GM12891 (cell line): ENCODE results near the gene SUPT4H1.

ENCODE experiments used
- DNase-seq: peaks from one replicate; pipeline ENCODE4 v3.0.0; 2011; ENCODE audit warnings: low spot score; ENCODE audit not compliant: insufficient read length
- FAIRE-seq: peaks from 2 replicates; lab custom pipeline; 2011; peaks lifted over from hg19 to GRCh38; lab: Jason Lieb, UNC
- PAX5 ChIP-seq: IDR thresholded peaks from 2 replicates; pipeline ENCODE4 v1.6.1; 2011; ENCODE audit warnings: low read length, moderate library complexity, mild to moderate bottlenecking; ENCODE audit not compliant: insufficient read depth, severe bottlenecking
- POLR2A ChIP-seq: IDR thresholded peaks from 2 replicates; pipeline ENCODE4 v1.6.1; 2011; ENCODE audit warnings: low read depth, low read length, control low read depth
- POLR2AphosphoS5 ChIP-seq: IDR thresholded peaks from 2 replicates; pipeline ENCODE4 v1.6.1; 2011; ENCODE audit warnings: low read depth, low read length, control low read depth
- POU2F2 ChIP-seq: IDR thresholded peaks from 2 replicates; pipeline ENCODE4 v1.6.1; 2011; ENCODE audit warnings: low read depth, mild to moderate bottlenecking, control low read depth, low read length, moderate library complexity
- SPI1 ChIP-seq: IDR thresholded peaks from 2 replicates; pipeline ENCODE4 v1.6.1; 2011; ENCODE audit warnings: low read depth, low read length, control low read depth
- TAF1 ChIP-seq: IDR thresholded peaks from 2 replicates; pipeline ENCODE4 v1.6.1; 2011; ENCODE audit warnings: low read depth, low read length, control low read depth

Gene SUPT4H1

DNA sequence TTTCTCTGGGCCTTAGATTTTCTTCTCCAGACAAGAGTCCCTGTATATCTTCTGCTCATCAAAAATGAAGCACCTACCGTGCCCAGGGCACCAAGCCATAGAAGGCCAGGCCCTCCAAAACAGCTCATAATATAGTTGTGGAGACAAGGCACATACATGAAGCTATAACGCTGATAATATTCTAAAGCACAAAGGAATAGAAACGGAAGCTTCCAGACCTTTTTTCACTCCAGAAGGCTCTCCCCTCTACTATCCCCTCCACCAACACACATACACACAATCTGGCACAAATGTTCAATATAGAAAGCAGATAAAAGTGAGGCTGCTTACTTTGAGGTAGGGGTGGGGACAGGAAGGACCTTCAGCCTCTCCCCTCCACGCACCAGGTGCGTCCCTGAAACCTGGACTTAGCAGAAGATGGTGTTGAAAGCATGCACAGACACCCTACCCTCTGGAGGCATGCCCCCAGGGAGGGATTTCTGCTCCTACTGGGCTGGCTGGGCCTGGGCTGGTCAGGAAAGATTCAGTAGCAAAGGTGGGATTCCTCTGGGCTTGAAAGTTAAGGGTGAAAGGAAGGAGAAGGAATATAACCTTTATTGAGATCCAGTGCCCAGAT, 14.1 kb upstream of the SUPT4H1 start:
- TF ChIP-seq PAX5: no peak
- no peak for TF ChIP-seq POLR2A
- no peak for TF ChIP-seq POU2F2
- no peak for TF ChIP-seq SPI1
- TF ChIP-seq POLR2AphosphoS5: no peak
- no peak for TF ChIP-seq TAF1
- FAIRE-seq: no peak
- no peak for DNase-seq

DNA sequence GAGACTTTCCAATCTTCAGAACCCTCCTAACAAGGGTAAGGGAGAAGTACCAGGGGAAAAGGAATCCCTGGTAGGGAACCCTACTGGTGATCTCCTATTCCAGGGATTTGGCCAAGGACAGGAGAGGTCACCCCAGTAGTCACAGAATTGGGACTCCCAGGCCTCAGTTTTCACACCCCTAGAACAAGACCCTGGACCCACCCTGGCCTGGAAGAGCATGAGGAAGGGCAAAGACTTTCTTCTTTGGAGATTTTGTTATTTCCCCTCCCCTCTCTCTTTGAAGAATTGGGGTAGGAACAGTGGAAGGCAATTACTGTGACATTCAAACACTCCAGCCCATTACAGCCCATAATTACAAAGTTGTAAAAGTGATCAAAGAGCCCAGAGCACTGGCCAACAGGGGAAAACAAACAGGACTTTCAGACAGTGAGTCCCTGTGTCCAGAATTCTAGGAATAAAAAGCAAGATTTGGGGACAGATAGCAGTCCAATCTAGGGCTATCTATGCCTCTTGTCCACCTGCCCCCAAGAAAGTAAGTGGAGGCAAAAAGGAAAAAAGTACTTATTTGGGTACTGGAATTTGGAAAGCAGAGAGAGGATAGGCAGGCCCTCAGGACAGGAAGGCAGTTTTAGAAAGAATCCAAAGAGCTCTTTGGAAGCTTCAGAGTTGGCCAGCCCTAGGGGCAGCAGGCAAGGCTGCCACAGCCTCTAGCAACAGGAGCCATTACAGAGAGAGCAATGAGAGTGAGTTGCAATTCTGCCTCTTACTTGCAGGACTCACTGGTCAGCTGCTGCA, 13.4 kb upstream of the SUPT4H1 start:
- no peak for DNase-seq
- TF ChIP-seq TAF1 (no peak), POU2F2 (no peak), POLR2AphosphoS5 (no peak), POLR2A (no peak), PAX5 (no peak), SPI1 (no peak)
- FAIRE-seq: no peak

DNA sequence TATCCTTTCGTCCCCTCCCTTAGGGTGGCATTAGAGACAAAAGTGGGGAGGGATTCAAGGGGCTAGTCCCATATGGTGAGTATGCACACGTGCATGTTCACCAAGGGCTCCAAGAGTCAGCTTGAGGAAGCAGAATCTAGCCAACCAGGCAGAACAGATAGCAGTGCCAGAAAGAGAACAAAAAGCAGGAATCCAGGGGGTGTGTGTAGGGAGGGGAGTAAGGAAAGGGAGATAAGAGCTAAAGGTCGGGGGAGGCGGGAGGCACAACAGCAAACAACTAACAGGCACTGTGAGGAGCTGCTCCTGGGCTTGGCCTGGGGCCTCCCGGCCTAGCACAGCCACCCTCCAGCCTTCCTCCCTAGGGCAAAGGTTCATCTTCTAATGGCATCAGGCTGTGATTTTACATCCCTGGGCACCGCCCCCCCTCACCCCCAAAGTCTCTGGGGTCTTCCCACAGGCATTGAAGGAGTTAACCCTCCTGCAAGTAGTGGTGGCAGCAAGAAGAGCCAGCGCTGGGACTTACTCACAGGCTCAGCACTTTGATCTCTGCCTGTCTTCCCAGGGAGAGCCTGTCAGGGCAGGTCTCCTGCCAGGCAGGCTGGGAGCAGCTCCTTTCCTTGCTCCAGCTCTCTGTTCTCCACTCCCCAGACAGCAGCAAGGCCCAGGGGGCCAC, 12.4 kb upstream of the SUPT4H1 start:
- FAIRE-seq (no peak), DNase-seq (no peak)
- TF ChIP-seq POLR2AphosphoS5 (no peak), POU2F2 (no peak), PAX5 (no peak), SPI1 (no peak), POLR2A (no peak), TAF1 (no peak)

DNA sequence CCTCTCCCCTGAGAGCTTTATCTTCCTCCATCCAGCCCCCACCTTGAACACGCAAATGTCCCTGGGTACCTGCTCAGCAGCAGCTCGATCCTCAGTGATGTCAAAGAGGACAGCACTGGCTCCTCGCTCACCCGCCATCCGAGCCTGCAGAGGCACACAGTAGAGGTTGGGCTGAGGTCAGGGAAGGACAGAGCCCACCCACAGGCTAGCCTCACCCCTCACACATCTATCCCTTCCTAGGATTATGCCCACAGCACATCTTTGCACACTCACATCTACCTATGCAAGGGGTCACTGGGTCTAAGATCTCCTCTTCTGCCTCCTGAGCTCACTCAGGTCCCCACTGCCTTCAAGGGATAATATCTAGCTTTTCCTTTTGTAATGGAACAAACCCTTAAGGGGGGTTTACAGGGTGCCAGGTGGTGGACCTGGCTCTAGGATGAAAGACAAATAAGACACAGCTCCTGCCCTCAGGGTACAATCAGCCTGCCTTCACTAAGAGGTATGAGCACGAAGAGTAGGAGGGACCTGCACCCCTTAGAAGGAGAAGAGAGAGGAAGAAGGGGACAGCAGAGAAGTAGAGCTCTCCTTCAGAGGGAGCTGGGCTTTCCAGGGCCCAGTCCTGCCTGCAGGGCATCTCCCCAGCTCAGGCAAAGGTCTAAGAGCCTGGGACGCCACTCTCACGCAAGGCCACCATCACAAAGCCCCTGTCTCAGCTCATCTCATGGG, 11.6 kb upstream of the SUPT4H1 start:
- FAIRE-seq (no peak), DNase-seq (no peak)
- TF ChIP-seq POU2F2 (no peak), TAF1 (no peak), POLR2AphosphoS5 (no peak), POLR2A (no peak), SPI1 (no peak), PAX5 (no peak)

DNA sequence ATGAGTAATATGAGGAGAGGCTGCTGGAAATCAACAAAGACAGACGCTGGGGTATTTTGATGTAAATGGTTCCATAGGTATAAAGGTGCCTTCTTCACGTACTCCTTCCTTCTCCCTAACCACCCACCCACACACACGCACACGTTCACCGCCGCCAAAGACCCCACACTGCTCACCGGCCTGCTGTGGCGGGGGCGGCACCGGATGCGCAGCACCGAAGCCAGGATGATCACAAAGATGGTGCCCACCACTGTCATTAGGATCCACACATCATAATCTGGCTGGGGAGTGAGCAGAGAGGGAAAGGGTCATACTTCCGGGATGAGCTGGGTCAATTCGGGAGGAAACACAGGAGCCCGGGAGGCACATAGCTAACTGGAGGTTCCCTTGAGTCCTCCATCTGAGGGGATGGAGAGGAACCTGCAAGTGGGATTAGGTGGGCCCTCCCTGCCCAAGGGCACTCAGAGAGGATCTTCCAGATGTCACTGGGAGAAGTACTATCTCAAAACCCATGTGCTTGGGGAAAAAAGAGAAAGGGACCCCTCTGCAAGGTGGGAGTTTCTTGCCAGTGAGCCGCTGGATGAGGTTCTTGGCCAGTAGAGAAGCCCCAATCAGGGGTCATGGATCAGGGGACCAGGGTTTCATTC, 10.5 kb upstream of the SUPT4H1 start:
- DNase-seq (no peak), FAIRE-seq (no peak)
- TF ChIP-seq TAF1 (no peak), POLR2A (no peak), PAX5 (no peak), POLR2AphosphoS5 (no peak), SPI1 (no peak), POU2F2 (no peak)

DNA sequence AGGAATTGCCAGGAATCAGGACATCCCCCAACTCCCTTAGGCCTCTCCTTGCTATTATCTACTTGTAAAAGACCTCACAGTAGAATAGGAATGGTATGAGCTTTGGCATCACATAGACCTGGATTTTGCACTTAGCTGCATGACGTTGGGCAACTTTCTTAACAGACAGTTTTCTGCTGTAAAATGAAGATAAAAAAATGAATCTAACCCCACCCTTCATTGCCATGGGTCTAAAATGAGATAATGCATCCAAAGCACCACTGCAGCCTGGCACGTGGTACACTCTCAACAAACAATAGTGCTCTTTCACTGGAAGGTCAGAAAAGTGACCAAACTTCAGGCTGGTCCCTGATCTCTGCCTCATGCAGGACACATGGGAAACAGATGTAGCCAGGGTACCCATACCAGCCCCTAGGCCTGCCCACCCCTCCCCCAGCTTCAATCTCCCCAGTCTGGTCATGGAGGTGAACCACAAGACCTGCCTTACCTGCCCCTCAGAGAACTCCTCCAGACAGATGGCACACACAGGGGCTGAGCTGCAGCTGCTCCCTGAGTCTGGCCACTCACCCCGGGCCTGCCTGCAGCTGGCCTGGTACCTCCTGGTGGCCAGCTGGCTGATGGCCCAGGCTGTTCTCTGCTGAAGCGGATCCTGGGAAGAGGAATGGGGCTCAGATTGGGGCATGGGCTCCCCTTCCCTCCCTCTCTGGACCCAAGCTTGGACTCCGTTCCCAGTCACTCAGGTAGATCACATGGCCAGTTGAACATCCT, 8.5 kb upstream of the SUPT4H1 start:
- DNase-seq (no peak), FAIRE-seq (no peak)
- TF ChIP-seq POU2F2 (no peak), POLR2AphosphoS5 (no peak), POLR2A (no peak), TAF1 (no peak), PAX5 (no peak), SPI1 (no peak)

DNA sequence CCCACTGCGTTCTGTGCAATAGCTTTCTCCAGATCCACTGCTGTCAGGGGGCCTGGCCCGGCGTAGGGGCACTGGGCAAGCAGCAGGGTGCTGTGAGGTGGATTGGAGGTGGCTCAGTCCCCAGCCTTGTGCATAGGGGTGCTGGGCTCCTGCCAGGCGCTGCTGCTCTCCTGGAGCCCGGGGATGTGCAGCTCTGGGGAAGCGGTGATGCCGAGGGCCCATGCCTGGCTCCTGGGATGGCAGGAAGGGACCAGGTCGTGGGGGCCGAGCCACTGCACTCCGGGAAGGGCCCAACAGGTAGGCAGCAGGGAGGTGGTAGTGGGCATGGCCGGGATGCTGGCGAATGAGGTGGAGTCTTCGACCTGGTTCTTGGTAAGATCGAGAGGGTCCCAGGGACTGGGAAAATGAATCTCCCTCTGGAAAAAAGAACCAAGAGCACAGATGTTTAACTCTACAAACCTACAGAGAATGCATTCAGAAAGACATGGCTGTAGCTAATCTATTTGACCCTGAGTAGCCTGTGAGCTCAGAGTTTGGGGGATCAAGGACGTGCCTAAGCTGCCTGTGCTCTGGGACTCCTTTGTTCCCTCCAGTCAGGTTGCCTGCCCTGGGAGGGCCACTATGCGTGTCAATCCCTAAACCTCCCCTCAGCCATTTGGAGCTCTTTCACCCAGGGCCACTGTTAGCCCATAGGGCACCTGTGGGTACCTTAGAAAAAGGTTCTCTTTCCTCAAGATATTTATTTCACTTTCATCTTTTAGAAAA, 6.6 kb upstream of the SUPT4H1 start:
- TF ChIP-seq PAX5 (no peak), TAF1 (no peak), POLR2A (no peak), POU2F2 (no peak), SPI1 (no peak)
- FAIRE-seq (no peak), DNase-seq (no peak)
